Natural killer cell (primary cell): ENCODE data around the gene PTDSS2. TPM values are rescaled to one million over a fixed set of nuclear protein-coding genes. Genes with fewer than 3 reads are reported as not detected.

Source experiments
- ATAC-seq, 3 donors: fragments of 150-1000 bp in 2 of 3; fragments of 200-7000 bp in 1 of 3; cut with Tn5 transposase; 1 replicate in 1 of 3; 2 replicates in 2 of 3; pipeline ENCODE4 v1.10.0; 2021; ENCODE audit warnings: mild to moderate bottlenecking in 2 of 3, moderate library complexity in 2 of 3
- DNase-seq, 2 donors: peaks; one replicate each; pipeline versions ENCODE4 v3.0.0 to v3.0.0-alpha.2; 2013 to 2021; ENCODE audit warnings: mixed read lengths in 1 of 2
- H3K27ac ChIP-seq: one replicate; pipeline ENCODE4 v1.5.1; 2013; ENCODE audit warnings: mild to moderate bottlenecking, low read length
- H3K27me3 ChIP-seq: one replicate; pipeline ENCODE4 v1.6.1; 2013; ENCODE audit warnings: low read length; ENCODE audit not compliant: control insufficient read depth, insufficient read depth
- H3K36me3 ChIP-seq: one replicate; pipeline ENCODE4 v1.6.1; 2013; ENCODE audit warnings: low read length; ENCODE audit not compliant: control insufficient read depth, insufficient read depth
- H3K4me1 ChIP-seq: one replicate; pipeline ENCODE4 v1.6.1; 2013; ENCODE audit warnings: low read length; ENCODE audit not compliant: control insufficient read depth, insufficient read depth
- H3K4me3 ChIP-seq: one replicate; pipeline ENCODE4 v1.5.1; 2013; ENCODE audit warnings: low read length
- H3K9me3 ChIP-seq: one replicate; pipeline ENCODE4 v1.6.1; 2013; ENCODE audit warnings: low read length; ENCODE audit not compliant: control insufficient read depth, insufficient read depth
- H3K27ac Mint-ChIP-seq, 2 donors: one replicate each; pipeline ENCODE4 v1.8.0; 2022; ENCODE audit warnings: mild to moderate bottlenecking in 2 of 2, mixed read lengths in 2 of 2, moderate library complexity in 1 of 2
- H3K27me3 Mint-ChIP-seq, 2 donors: one replicate each; pipeline ENCODE4 v1.8.0; 2022; ENCODE audit warnings: low read depth in 2 of 2, mixed read lengths in 2 of 2
- H3K36me3 Mint-ChIP-seq: one replicate; pipeline ENCODE4 v1.8.0; 2022; ENCODE audit warnings: mixed read lengths
- H3K4me1 Mint-ChIP-seq, 2 donors: one replicate each; pipeline ENCODE4 v1.8.0; 2022; ENCODE audit warnings: mixed read lengths in 2 of 2
- H3K4me3 Mint-ChIP-seq: one replicate; pipeline ENCODE4 v1.8.0; 2022; ENCODE audit warnings: mild to moderate bottlenecking, moderate library complexity, mixed read lengths
- H3K9me3 Mint-ChIP-seq, 2 donors: one replicate each; pipeline ENCODE4 v1.8.0; 2022; ENCODE audit warnings: mixed read lengths in 2 of 2
- CTCF ChIP-seq: fragments of 200-600 bp; IDR thresholded peaks from one replicate; pipeline ENCODE4 v1.8.0; 2022; ENCODE audit warnings: antibody characterized with exemption
- WGBS: methylation state at CpG from one replicate; pipeline ENCODE4 v1.1.7; 2013; ENCODE audit warnings: missing lambda C conversion rate; ENCODE audit not compliant: insufficient coverage; 5-methylcytosine and 5-hydroxymethylcytosine counted together
- intact Hi-C: fragments of 100-400 bp; cut with micrococcal nuclease; formaldehyde crosslinking; loops from one replicate; pipeline ENCODE4 v1.14.2; 2022
- total RNA-seq, 4 donors: library from RNA; stranded (reverse); fragments of 120-200 nt in 1 of 4; gene quantifications; one replicate each; pipeline versions ENCODE4 v1.2.3 to v1.2.4, GENCODE V29; 2013 to 2022

The PTDSS2 gene
- total RNA-seq, 3 donors from 2014 or later (not counting 1 experiment from before 2014, with no cell fraction given), result 21.5 to 25.1 (median 23.4) TPM

- Histone ChIP-seq H3K4me1 (no peaks in the 10 kb centered on the region), H3K36me3 (no peaks in the 10 kb centered on the region), H3K27ac (no peak overlapping the region), H3K4me3 (no peak overlapping the region), H3K9me3 (no peaks in the 10 kb centered on the region), H3K27me3 (no peaks in the 10 kb centered on the region)
- TF ChIP-seq CTCF, result no peak
- WGBS, result 66% methylated on average over 13 of the region's 13 CpGs
- intact Hi-C loops, result no loop called here
- no peaks in the 10 kb centered on the region for H3K4me1 Mint-ChIP-seq
- DNase-seq (no peak), ATAC-seq (no peak)
- no peak overlapping the region for H3K4me3 Mint-ChIP-seq
- H3K27me3 Mint-ChIP-seq, result no peaks in the 10 kb centered on the region
- no peak overlapping the region for H3K27ac Mint-ChIP-seq
- no peaks in the 10 kb centered on the region for H3K9me3 Mint-ChIP-seq
- H3K36me3 Mint-ChIP-seq, result no peaks in the 10 kb centered on the region
Observed at GRCh38 chr11:479311-479710, 29.2 kb downstream of the PTDSS2 start.

- no peak for TF ChIP-seq CTCF
- no peak for DNase-seq
- no peaks in the 10 kb centered on the region for H3K4me1 ChIP-seq
- no peaks in the 10 kb centered on the region for H3K27me3 ChIP-seq
- Mint-ChIP-seq H3K4me3 (no peak overlapping the region), H3K36me3 (no peaks in the 10 kb centered on the region), H3K27me3 (no peaks in the 10 kb centered on the region), H3K4me1 (no peaks in the 10 kb centered on the region), H3K9me3 (no peaks in the 10 kb centered on the region), H3K27ac (no peak overlapping the region)
- ATAC-seq, result no peak
- no peak overlapping the region for H3K27ac ChIP-seq
- H3K4me3 ChIP-seq, result no peak overlapping the region
- peaks cover 2% of the 10 kb centered on the region for H3K36me3 ChIP-seq
- intact Hi-C loops, result no loop called here
- no peaks in the 10 kb centered on the region for H3K9me3 ChIP-seq
- WGBS, result 98% methylated on average over 38 of the region's 38 CpGs
Observed at GRCh38 chr11:484616-485015, 34.5 kb downstream of the PTDSS2 start.

GRCh38 chr11:486189-486588, 36.1 kb downstream of the PTDSS2 start:
- WGBS, result 93% methylated on average over 23 of the region's 23 CpGs
- peaks cover 5% of the 10 kb centered on the region for H3K36me3 ChIP-seq
- DNase-seq (no peak), ATAC-seq (no peak)
- no peak for TF ChIP-seq CTCF
- no peak overlapping the region for H3K27ac ChIP-seq
- no peaks in the 10 kb centered on the region for H3K4me1 ChIP-seq
- H3K9me3 Mint-ChIP-seq, result no peaks in the 10 kb centered on the region
- no peaks in the 10 kb centered on the region for H3K9me3 ChIP-seq
- no peaks in the 10 kb centered on the region for H3K27me3 Mint-ChIP-seq
- H3K4me3 ChIP-seq, result no peak overlapping the region
- H3K36me3 Mint-ChIP-seq, result no peaks in the 10 kb centered on the region
- intact Hi-C loops, result no loop called here
- H3K4me1 Mint-ChIP-seq, result no peaks in the 10 kb centered on the region
- no peak overlapping the region for H3K4me3 Mint-ChIP-seq
- H3K27ac Mint-ChIP-seq, result no peak overlapping the region
- no peaks in the 10 kb centered on the region for H3K27me3 ChIP-seq

GRCh38 chr11:487571-488021, 37.5 kb downstream of the PTDSS2 start:
- no peak overlapping the region for H3K4me3 Mint-ChIP-seq
- intact Hi-C loops, result no loop called here
- no peak for DNase-seq
- TF ChIP-seq CTCF, result no peak
- 97% methylated on average over 22 of the region's 22 CpGs for WGBS
- no peak overlapping the region for H3K27ac Mint-ChIP-seq
- H3K36me3 Mint-ChIP-seq, result no peaks in the 10 kb centered on the region
- ATAC-seq, result no peak
- H3K4me3 ChIP-seq, result no peak overlapping the region
- H3K4me1 Mint-ChIP-seq, result no peaks in the 10 kb centered on the region
- no peaks in the 10 kb centered on the region for H3K27me3 ChIP-seq
- H3K9me3 ChIP-seq, result no peaks in the 10 kb centered on the region
- no peak overlapping the region for H3K27ac ChIP-seq
- no peaks in the 10 kb centered on the region for H3K9me3 Mint-ChIP-seq
- no peaks in the 10 kb centered on the region for H3K4me1 ChIP-seq
- H3K27me3 Mint-ChIP-seq, result no peaks in the 10 kb centered on the region
- H3K36me3 ChIP-seq, result peaks cover 5% of the 10 kb centered on the region
